OCI-LY1 (cell line): Measurements from ENCODE around the gene KRTAP10-6.

Source experiments
- CTCF ChIP-seq: fragments of 200-600 bp; sonication (generic), shearing (Covaris generic); IDR thresholded peaks from 2 replicates; pipeline ENCODE4 v1.5.1; 2017; ENCODE audit warnings: mild to moderate bottlenecking, antibody characterized with exemption, low read length, moderate library complexity, mixed read lengths
- EZH2 ChIP-seq: fragments of 200-600 bp; sonication (generic), shearing (Covaris generic); IDR thresholded peaks from 2 replicates; pipeline ENCODE4 v1.8.0; 2017; ENCODE audit warnings: borderline replicate concordance, mixed run types, mild to moderate bottlenecking, antibody characterized with exemption, low read length, moderate library complexity, mixed read lengths

DNA sequence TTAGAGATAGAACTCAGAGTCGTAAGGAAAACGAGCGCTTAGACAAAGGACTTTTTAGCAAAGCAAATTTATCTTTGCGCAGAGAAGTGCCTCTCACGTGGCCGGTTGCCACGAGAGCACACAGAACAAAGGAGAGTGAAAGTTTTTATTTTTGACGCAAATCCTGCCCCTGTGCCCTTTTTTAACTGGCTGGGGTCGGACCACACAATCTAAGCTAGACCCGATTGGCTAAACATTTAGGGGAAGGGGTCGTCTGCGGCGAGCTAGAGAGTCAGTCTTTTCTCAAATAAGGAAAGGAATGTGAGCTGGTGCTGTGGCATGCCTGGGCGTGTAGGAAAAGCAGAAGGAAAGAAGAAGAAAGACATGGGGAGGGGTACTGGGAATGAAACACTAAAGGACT lies 43.4 kb downstream of the KRTAP10-6 start:
- TF ChIP-seq CTCF (no peak), EZH2 (no peak)
